ENCODE measurements around the gene PGRMC2.

The PGRMC2 gene

DNA sequence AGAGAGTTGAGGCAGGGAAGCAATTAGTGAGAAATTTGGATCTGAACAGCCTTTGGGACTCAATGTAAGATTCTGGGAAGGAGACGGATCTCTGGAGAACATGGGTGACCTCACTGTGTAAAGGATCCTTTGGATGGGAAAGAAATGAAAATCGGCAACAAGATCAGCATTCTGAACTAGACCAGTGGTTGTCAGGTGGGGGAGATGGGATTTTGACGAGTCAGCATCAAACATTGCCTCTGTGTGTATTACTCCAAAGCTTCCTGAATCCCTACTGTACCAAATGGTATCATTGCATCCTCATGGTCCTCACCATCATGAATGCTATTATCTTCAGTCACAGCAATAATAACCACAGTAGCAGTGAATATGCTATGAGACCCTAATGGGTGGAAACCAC lies 52.8 kb downstream of the PGRMC2 start (continued):
- no peak for TF ChIP-seq CSRNP3 (CRISPR knock-in tag; IDR thresholded peaks at IDR 0.05)

GRCh38 chr4:128232719-128233118 lies 54.9 kb downstream of the PGRMC2 start:
- TF ChIP-seq ISL1 (CRISPR knock-in tag; IDR thresholded peaks at IDR 0.05) = no peak
- TF ChIP-seq, protein P1, sequence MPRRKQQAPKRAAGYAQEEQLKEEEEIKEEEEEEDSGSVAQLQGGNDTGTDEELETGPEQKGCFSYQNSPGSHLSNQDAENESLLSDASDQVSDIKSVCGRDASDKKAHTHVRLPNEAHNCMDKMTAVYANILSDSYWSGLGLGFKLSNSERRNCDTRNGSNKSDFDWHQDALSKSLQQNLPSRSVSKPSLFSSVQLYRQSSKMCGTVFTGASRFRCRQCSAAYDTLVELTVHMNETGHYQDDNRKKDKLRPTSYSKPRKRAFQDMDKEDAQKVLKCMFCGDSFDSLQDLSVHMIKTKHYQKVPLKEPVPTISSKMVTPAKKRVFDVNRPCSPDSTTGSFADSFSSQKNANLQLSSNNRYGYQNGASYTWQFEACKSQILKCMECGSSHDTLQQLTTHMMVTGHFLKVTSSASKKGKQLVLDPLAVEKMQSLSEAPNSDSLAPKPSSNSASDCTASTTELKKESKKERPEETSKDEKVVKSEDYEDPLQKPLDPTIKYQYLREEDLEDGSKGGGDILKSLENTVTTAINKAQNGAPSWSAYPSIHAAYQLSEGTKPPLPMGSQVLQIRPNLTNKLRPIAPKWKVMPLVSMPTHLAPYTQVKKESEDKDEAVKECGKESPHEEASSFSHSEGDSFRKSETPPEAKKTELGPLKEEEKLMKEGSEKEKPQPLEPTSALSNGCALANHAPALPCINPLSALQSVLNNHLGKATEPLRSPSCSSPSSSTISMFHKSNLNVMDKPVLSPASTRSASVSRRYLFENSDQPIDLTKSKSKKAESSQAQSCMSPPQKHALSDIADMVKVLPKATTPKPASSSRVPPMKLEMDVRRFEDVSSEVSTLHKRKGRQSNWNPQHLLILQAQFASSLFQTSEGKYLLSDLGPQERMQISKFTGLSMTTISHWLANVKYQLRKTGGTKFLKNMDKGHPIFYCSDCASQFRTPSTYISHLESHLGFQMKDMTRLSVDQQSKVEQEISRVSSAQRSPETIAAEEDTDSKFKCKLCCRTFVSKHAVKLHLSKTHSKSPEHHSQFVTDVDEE (CRISPR knock-in tag; IDR thresholded peaks at IDR 0.05) = no peak
- TF ChIP-seq ESRRG (CRISPR knock-in tag; IDR thresholded peaks at IDR 0.05) = no peak
- TF ChIP-seq PATZ1 (CRISPR knock-in tag; IDR thresholded peaks at IDR 0.05; ENCODE audit: borderline replicate concordance) = no peak
- TF ChIP-seq TCF4 (CRISPR knock-in tag; IDR thresholded peaks at IDR 0.05; ENCODE audit: borderline replicate concordance) = no peak
- no peak for TF ChIP-seq ZC3H10 (CRISPR knock-in tag; IDR thresholded peaks at IDR 0.05)
- ATAC-seq = no peak

DNA sequence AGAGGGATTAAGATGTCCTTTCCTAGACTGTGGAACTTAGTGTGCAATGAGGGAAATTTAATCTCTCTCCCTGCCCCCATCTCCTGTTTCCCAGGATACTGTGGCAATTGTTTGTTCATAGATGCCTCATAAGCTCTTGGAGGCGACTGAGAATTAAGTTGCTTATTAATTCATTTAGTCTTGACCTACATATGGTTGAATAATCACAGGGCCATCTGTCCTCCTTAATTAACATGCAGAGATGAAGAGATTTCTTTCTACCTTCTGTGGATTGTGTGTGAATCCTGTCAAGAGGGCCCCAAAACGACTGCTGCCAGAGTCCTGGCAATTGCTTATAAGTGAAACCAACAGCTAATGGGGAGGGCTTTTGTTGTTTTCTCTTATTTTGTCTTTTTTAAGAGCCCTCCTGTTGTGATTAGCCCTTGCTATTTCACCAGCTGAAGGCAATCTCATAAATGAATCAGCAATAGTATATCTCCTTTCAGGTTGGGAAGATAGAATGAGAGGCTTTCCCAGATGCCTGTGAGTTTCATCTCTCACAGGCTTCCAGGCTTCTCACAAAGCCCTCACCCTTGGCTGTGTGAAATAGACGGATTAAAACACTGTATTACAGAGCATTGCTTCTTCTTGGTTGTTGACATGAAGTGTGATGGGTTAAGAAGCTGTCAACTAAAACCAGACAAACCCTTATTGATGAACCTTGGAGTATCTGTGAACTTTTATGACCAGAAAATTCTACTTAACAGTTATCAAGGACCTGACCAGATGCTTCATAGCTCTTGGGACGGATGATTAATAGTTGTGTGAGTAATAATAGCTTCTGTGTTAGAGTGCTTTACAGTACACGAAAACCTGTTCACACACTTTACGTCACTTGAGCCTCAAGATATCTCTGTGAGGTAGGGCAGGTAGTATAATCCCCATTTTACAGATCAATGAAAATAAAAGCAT lies 58.5 kb downstream of the PGRMC2 start:
- TF ChIP-seq TCF4 (CRISPR knock-in tag; IDR thresholded peaks at IDR 0.05; ENCODE audit: borderline replicate concordance) (peak; percentile 22; the same call in 1 of the 2 replicates), ZNF8 (CRISPR knock-in tag; IDR thresholded peaks at IDR 0.05) (no peak)
- ATAC-seq = peak; percentile 63

GRCh38 chr4:128227991-128228571 lies 59.5 kb downstream of the PGRMC2 start:
- no peak for TF ChIP-seq POU6F1 (CRISPR knock-in tag; IDR thresholded peaks at IDR 0.05; ENCODE audit: borderline replicate concordance, low read depth)
- no peak for TF ChIP-seq ZNF70 (CRISPR knock-in tag; IDR thresholded peaks at IDR 0.05)
- TF ChIP-seq ZFP30 (CRISPR knock-in tag; IDR thresholded peaks at IDR 0.05) = no peak
- TF ChIP-seq PATZ1 (CRISPR knock-in tag; IDR thresholded peaks at IDR 0.05; ENCODE audit: borderline replicate concordance) = no peak
- TF ChIP-seq GLIS3 (CRISPR knock-in tag; IDR thresholded peaks at IDR 0.05) = no peak
- no peak for TF ChIP-seq PPARA (CRISPR knock-in tag; IDR thresholded peaks at IDR 0.05; ENCODE audit: borderline replicate concordance)
- no peak for TF ChIP-seq CSRNP3 (CRISPR knock-in tag; IDR thresholded peaks at IDR 0.05)
- no peak for TF ChIP-seq CSDC2 (CRISPR knock-in tag; IDR thresholded peaks at IDR 0.05)
- TF ChIP-seq BACH2 (CRISPR knock-in tag; IDR thresholded peaks at IDR 0.05; ENCODE audit: borderline replicate concordance) = no peak
- no peak for TF ChIP-seq ARNTL (CRISPR knock-in tag; IDR thresholded peaks at IDR 0.05; ENCODE audit: borderline replicate concordance, low read depth)
- TF ChIP-seq ISL1 (CRISPR knock-in tag; IDR thresholded peaks at IDR 0.05) = no peak
- ATAC-seq = peak; percentile 71
